Right lobe of liver (tissue), 6 donors: ENCODE data around the gene IFT27. TPM values are rescaled to one million over a fixed set of nuclear protein-coding genes. Genes with fewer than 3 reads are reported as not detected.
A peak's percentile ranks its signal among the peaks of the same experiment; 100 is the strongest.

Source experiments
- ATAC-seq, 4 donors: fragments of 200-7000 bp; cut with Tn5 transposase; one replicate each; pipeline ENCODE4 v1.9.1; 2020; ENCODE audit warnings: mild to moderate bottlenecking in 4 of 4, moderate library complexity in 4 of 4
- DNase-seq, 3 donors: peaks; one replicate each; pipeline ENCODE4 v3.0.0-alpha.2; 2020
- H3K27ac ChIP-seq, 3 donors: fragments of 200-600 bp; one replicate each; pipeline ENCODE4 v1.8.0; 2022
- H3K27me3 ChIP-seq, 2 donors: fragments of 200-600 bp; one replicate each; pipeline ENCODE4 v1.8.0; 2022
- H3K36me3 ChIP-seq, 4 donors: fragments of 200-600 bp; sonication (generic) in 1 of 4; one replicate each; pipeline versions ENCODE4 v1.5.1 to v1.8.0; 2017 to 2022; ENCODE audit warnings: control low read depth in 1 of 4
- H3K4me1 ChIP-seq, 4 donors: fragments of 200-600 bp; sonication (generic) in 1 of 4; one replicate each; pipeline versions ENCODE4 v1.5.1 to v1.8.0; 2017 to 2022; ENCODE audit warnings: control low read depth in 1 of 4
- H3K4me3 ChIP-seq, 3 donors: fragments of 200-600 bp; one replicate each; pipeline ENCODE4 v1.8.0; 2022
- H3K9me3 ChIP-seq, 4 donors: fragments of 200-600 bp; sonication (generic) in 1 of 4; one replicate each; pipeline versions ENCODE4 v1.5.1 to v1.8.0; 2017 to 2022; ENCODE audit warnings: control low read depth in 1 of 4
- CTCF ChIP-seq, 4 donors: fragments of 200-600 bp in 3 of 4; fragments of 450-650 bp in 1 of 4; IDR thresholded peaks; one replicate each; pipeline versions ENCODE4 v1.5.1 to v1.8.0; 2016 to 2022; ENCODE audit warnings: antibody characterized with exemption in 4 of 4, mild to moderate bottlenecking in 2 of 4
- POLR2A ChIP-seq: fragments of 450-650 bp; IDR thresholded peaks from one replicate; pipeline ENCODE4 v1.6.1; 2017; ENCODE audit warnings: antibody characterized with exemption, mild to moderate bottlenecking
- WGBS: methylation state at CpG from one replicate; pipeline ENCODE4 v1.1.6; 2018; ENCODE audit warnings: low coverage, low lambda C conversion rate; ENCODE audit not compliant: insufficient coverage; ENCODE audit errors: missing lambda C conversion rate; 5-methylcytosine and 5-hydroxymethylcytosine counted together
- intact Hi-C, 2 donors: fragments of 100-400 bp; cut with DNase I; formaldehyde crosslinking; loops; one replicate each; pipeline versions ENCODE4 v1.11.2 to v1.14.1; 2022
- total RNA-seq, 6 experiments: library from RNA; depleted of rRNA in 2 of 6; stranded (reverse); fragments of >200 nt in 2 of 6; fragmentation: NEBNext Ultra II Directional in 3 of 6; extraction: Animal tissue kit (Norgen Biotek cat#: 25700) in 3 of 6; gene quantifications; one replicate each; pipeline versions ENCODE4 v1.1.0 to v1.2.4, GENCODE V29; 2016 to 2023
- donor health status: DM: no; HTN: yes; CAD: no.
- donor health status: DM: no; HTN: no; CAD: no.
- donor health status: DM: no; HTN: no; CAD: no.
- donor health status: DM: no; HTN: yes; CAD: no.
- donor health status: DM: no; HTN: yes; CAD: no.

IFT27 gene
- total RNA-seq, 6 experiments from 2014 or later, result 10.3 to 17.4 (median 14.8) TPM

GRCh38 chr22:36729321-36729720 is 46.6 kb downstream of the IFT27 start:
- Histone ChIP-seq H3K36me3 (no peaks in the 10 kb centered on the region), H3K9me3 (no peaks in the 10 kb centered on the region), H3K4me3 (no peak overlapping the region), H3K4me1 (no peaks in the 10 kb centered on the region), H3K27me3 (no peaks in the 10 kb centered on the region), H3K27ac (no peak overlapping the region)
- WGBS, result 61% methylated on average over 6 of the region's 7 CpGs
- intact Hi-C loops, result no loop called here
- TF ChIP-seq CTCF (IDR thresholded peaks at IDR 0.05) (no peak), POLR2A (no peak)
- DNase-seq, result peak in 1 of 3 donors; percentile 13
- no peak for ATAC-seq

- intact Hi-C loops, result no loop called here
- no peaks in the 10 kb centered on the region for H3K4me1 ChIP-seq
- no peak for ATAC-seq
- H3K36me3 ChIP-seq, result no peaks in the 10 kb centered on the region
- 55% methylated on average over 4 of the region's 5 CpGs for WGBS
- H3K27me3 ChIP-seq, result no peaks in the 10 kb centered on the region
- no peak overlapping the region for H3K27ac ChIP-seq
- no peaks in the 10 kb centered on the region for H3K9me3 ChIP-seq
- peak in 1 of 3 donors; percentile 15 for DNase-seq
- TF ChIP-seq CTCF (IDR thresholded peaks at IDR 0.05) (no peak), POLR2A (no peak)
- H3K4me3 ChIP-seq, result no peak overlapping the region
These were observed 47.4 kb downstream of the IFT27 start for GRCh38 chr22:36728505-36728904.

- no peak for ATAC-seq
- H3K4me1 ChIP-seq, result no peaks in the 10 kb centered on the region
These were observed 47.9 kb downstream of the IFT27 start for GRCh38 chr22:36727927-36728488.

GRCh38 chr22:36727110-36727509 is 48.8 kb downstream of the IFT27 start:
- no peak for ATAC-seq
- DNase-seq, result peak in 1 of 3 donors; percentile 16
- no peaks in the 10 kb centered on the region for H3K9me3 ChIP-seq
- TF ChIP-seq POLR2A (no peak), CTCF (IDR thresholded peaks at IDR 0.05) (no peak)
- H3K27me3 ChIP-seq, result no peaks in the 10 kb centered on the region
- intact Hi-C loops, result no loop called here
- no peaks in the 10 kb centered on the region for H3K36me3 ChIP-seq
- H3K4me3 ChIP-seq, result no peak overlapping the region
- 71% methylated on average over 6 of the region's 7 CpGs for WGBS
- H3K27ac ChIP-seq, result no peak overlapping the region
- no peaks in the 10 kb centered on the region for H3K4me1 ChIP-seq

More at GRCh38 chr22:36727927-36728488, 47.9 kb downstream of the IFT27 start:
- Histone ChIP-seq H3K27me3 (no peaks in the 10 kb centered on the region), H3K4me3 (no peak overlapping the region), H3K9me3 (no peaks in the 10 kb centered on the region), H3K27ac (no peak overlapping the region), H3K36me3 (no peaks in the 10 kb centered on the region)
- intact Hi-C loops, result no loop called here
- TF ChIP-seq CTCF (IDR thresholded peaks at IDR 0.05), result no peak
- no peak for TF ChIP-seq POLR2A
- peak in 1 of 3 donors; percentile 10 for DNase-seq
- WGBS, result 70% methylated on average over 7 of the region's 8 CpGs

- intact Hi-C loops, result no loop called here
- Histone ChIP-seq H3K9me3 (no peaks in the 10 kb centered on the region), H3K4me1 (no peaks in the 10 kb centered on the region), H3K27ac (no peak overlapping the region), H3K27me3 (no peaks in the 10 kb centered on the region), H3K4me3 (no peak overlapping the region), H3K36me3 (no peaks in the 10 kb centered on the region)
- ATAC-seq, result no peak
- 43% methylated on average over 4 of the region's 9 CpGs for WGBS
- TF ChIP-seq CTCF (IDR thresholded peaks at IDR 0.05) (no peak), POLR2A (no peak)
- DNase-seq, result peak in 1 of 3 donors; percentile 22
These were observed 49.9 kb downstream of the IFT27 start for GRCh38 chr22:36726007-36726380.
